ENCODE data around the gene LHFPL3.

Gene LHFPL3

DNA sequence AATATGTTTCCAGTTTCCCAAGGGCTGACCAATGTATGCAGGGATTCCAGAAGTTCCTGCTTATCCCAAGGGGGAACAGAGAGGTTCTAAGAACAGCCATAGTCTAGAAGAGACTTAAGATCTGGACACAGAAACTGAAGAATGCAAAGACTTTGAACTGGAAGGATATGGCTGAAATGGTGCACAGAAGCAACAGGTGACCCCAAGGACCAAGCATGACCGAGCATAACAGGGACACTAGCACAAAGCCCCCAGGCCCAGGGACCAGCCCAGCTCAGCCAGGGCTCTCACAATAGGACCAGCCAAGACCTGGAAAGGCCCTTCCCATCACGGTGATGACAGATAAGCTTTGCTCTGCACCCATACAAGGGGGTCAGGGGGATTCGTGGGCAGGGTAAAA lies 472.6 kb downstream of the LHFPL3 start:
- Histone ChIP-seq H3K4me1 (ENCODE audit: control insufficient read depth, insufficient read depth, low read length) (no peaks in the 10 kb centered on the region), H3K36me3 (ENCODE audit: control insufficient read depth, insufficient read depth, low read length) (no peaks in the 10 kb centered on the region), H3K9ac (ENCODE audit: low read length) (no peak overlapping the region), H3K4me3 (ENCODE audit: low read length) (no peak overlapping the region), H3K27me3 (ENCODE audit: control insufficient read depth, insufficient read depth, low read length) (peaks cover 2% of the 10 kb centered on the region), H3K27ac (ENCODE audit: low read depth, low read length) (no peak overlapping the region)

- no peak overlapping the region for H3K27ac ChIP-seq (ENCODE audit: low read depth, low read length)
- no peaks in the 10 kb centered on the region for H3K36me3 ChIP-seq (ENCODE audit: control insufficient read depth, insufficient read depth, low read length)
- no peaks in the 10 kb centered on the region for H3K4me1 ChIP-seq (ENCODE audit: control insufficient read depth, insufficient read depth, low read length)
- H3K4me3 ChIP-seq (ENCODE audit: low read length): no peak overlapping the region
- H3K9ac ChIP-seq (ENCODE audit: low read length): no peak overlapping the region
- H3K27me3 ChIP-seq (ENCODE audit: control insufficient read depth, insufficient read depth, low read length): no peaks in the 10 kb centered on the region
Measured at GRCh38 chr7:104803931-104804330, 475.5 kb downstream of the LHFPL3 start.

- Histone ChIP-seq H3K9ac (ENCODE audit: low read length) (no peak overlapping the region), H3K4me3 (ENCODE audit: low read length) (no peak overlapping the region), H3K27me3 (ENCODE audit: control insufficient read depth, insufficient read depth, low read length) (no peaks in the 10 kb centered on the region), H3K4me1 (ENCODE audit: control insufficient read depth, insufficient read depth, low read length) (no peaks in the 10 kb centered on the region), H3K27ac (ENCODE audit: low read depth, low read length) (no peak overlapping the region), H3K36me3 (ENCODE audit: control insufficient read depth, insufficient read depth, low read length) (no peaks in the 10 kb centered on the region)
Measured at GRCh38 chr7:104804696-104805095, 476.3 kb downstream of the LHFPL3 start.

DNA sequence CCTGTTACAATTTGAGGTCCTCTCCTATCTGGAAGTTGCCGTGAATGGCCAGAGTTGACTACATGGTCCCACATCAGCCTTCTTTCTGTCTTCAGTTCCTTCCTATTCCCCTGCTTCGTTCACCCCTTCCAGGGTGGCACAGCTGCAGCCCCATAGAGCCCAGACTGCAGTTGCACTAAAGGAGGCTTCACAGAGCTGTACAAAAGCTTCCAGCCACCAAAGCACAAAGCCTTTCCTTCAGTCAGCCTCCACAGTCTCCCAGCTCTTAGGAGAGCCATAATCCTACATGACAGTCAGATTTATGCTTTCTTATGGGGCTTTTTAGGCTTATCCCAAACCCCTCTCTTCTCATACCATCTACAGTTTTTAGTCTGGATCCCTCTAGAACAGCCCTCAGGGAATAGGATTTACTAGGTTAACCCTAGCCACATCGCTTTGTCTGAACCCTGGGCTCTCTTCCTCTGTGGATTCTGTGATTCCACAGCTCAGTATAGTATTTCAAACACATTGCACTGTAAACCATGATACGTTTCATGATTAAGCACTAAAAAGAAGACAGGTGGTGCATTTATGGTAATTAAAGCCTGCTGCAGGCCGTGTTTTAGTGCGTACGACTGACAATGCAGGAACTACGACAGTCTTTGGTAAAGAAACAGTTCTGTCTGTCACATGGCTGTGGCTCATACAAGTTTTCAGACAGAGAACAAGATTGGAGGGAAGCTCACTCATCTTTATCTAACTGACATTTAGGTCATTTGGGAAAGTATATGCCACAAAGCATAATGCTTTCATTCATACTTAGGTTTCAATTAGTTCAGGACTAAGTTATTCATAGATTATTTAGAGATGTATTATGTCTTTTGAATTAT lies 477.3 kb downstream of the LHFPL3 start:
- Histone ChIP-seq H3K27ac (ENCODE audit: low read depth, low read length) (no peak overlapping the region), H3K4me3 (ENCODE audit: low read length) (no peak overlapping the region), H3K4me1 (ENCODE audit: control insufficient read depth, insufficient read depth, low read length) (no peaks in the 10 kb centered on the region), H3K36me3 (ENCODE audit: control insufficient read depth, insufficient read depth, low read length) (no peaks in the 10 kb centered on the region), H3K27me3 (ENCODE audit: control insufficient read depth, insufficient read depth, low read length) (no peaks in the 10 kb centered on the region), H3K9ac (ENCODE audit: low read length) (no peak overlapping the region)

DNA sequence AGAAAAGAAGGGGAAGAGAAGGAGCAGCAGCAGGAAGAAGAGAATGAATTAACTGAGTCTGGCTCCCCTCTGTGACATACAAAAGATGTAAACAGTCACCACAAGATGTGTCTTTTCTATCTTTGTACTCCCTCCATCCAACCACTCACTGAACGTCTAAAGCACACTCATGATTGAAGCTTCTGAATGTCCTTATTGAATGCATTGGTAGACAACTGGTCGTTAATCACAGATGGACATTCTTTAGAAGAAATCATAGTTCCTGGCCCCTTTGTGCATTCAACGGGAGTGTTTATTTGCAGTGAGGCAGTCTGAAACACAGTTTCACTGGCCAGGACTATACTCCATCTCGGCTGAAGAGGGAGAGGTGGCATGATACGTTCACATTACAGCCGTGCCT lies 479.3 kb downstream of the LHFPL3 start:
- H3K36me3 ChIP-seq (ENCODE audit: control insufficient read depth, insufficient read depth, low read length): no peaks in the 10 kb centered on the region
- no peak overlapping the region for H3K27ac ChIP-seq (ENCODE audit: low read depth, low read length)

DNA sequence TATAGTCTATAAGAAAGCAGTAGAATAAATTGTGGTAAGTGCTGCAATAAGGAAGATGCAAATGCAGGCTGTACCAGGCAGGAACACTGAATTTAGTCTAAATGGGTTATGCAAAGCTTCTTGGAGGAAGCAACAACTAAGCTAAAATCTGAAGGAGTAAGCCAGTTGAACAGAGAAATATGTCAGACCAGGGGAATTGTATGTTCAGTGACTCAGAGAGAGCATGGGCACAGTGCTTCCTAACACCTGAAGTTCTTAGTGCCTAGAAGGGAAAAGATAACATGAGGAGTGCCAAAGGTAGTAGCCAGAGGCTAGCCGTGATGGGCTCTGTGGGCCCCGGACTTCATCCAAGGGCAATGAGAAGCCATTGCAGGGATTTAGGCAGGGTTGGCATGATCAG lies 481.5 kb downstream of the LHFPL3 start:
- Histone ChIP-seq H3K4me3 (ENCODE audit: low read length) (no peak overlapping the region), H3K9ac (ENCODE audit: low read length) (no peak overlapping the region), H3K36me3 (ENCODE audit: control insufficient read depth, insufficient read depth, low read length) (no peaks in the 10 kb centered on the region), H3K27me3 (ENCODE audit: control insufficient read depth, insufficient read depth, low read length) (no peaks in the 10 kb centered on the region), H3K4me1 (ENCODE audit: control insufficient read depth, insufficient read depth, low read length) (no peaks in the 10 kb centered on the region), H3K27ac (ENCODE audit: low read depth, low read length) (no peak overlapping the region)

More for the DNA sequence above, 479.3 kb downstream of the LHFPL3 start:
- no peaks in the 10 kb centered on the region for H3K4me1 ChIP-seq (ENCODE audit: control insufficient read depth, insufficient read depth, low read length)
- H3K4me3 ChIP-seq (ENCODE audit: low read length): no peak overlapping the region
- H3K27me3 ChIP-seq (ENCODE audit: control insufficient read depth, insufficient read depth, low read length): no peaks in the 10 kb centered on the region
- no peak overlapping the region for H3K9ac ChIP-seq (ENCODE audit: low read length)

GRCh38 chr7:104814126-104814525 lies 485.7 kb downstream of the LHFPL3 start:
- Histone ChIP-seq H3K27ac (ENCODE audit: low read depth, low read length) (no peak overlapping the region), H3K9ac (ENCODE audit: low read length) (no peak overlapping the region), H3K27me3 (ENCODE audit: control insufficient read depth, insufficient read depth, low read length) (no peaks in the 10 kb centered on the region), H3K4me3 (ENCODE audit: low read length) (no peak overlapping the region), H3K36me3 (ENCODE audit: control insufficient read depth, insufficient read depth, low read length) (no peaks in the 10 kb centered on the region), H3K4me1 (ENCODE audit: control insufficient read depth, insufficient read depth, low read length) (no peaks in the 10 kb centered on the region)

GRCh38 chr7:104814671-104815400 lies 486.4 kb downstream of the LHFPL3 start:
- Histone ChIP-seq H3K27ac (ENCODE audit: low read depth, low read length) (no peak overlapping the region), H3K4me3 (ENCODE audit: low read length) (no peak overlapping the region), H3K36me3 (ENCODE audit: control insufficient read depth, insufficient read depth, low read length) (no peaks in the 10 kb centered on the region), H3K4me1 (ENCODE audit: control insufficient read depth, insufficient read depth, low read length) (no peaks in the 10 kb centered on the region), H3K9ac (ENCODE audit: low read length) (no peak overlapping the region), H3K27me3 (ENCODE audit: control insufficient read depth, insufficient read depth, low read length) (no peaks in the 10 kb centered on the region)

DNA sequence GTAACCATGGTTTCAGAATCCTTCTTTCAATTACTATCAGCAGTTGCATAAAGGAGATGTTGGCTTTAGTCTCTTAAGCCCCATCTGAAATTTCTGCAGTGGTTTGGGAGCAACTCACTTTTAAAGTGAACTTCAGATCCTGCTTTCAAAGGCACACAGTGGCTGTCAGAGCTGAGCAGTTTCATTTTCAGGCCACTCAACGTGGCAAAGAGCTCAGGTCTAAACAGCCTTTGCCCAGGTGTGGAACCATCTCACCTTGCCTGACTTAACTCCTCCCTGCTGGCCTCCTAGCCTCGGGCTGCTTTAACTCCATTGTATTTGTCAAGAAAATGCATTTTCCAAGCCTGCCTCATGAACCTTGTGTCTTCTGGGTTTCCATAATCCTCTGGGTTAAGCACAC lies 488.1 kb downstream of the LHFPL3 start:
- H3K27ac ChIP-seq (ENCODE audit: low read depth, low read length): no peak overlapping the region
- H3K36me3 ChIP-seq (ENCODE audit: control insufficient read depth, insufficient read depth, low read length): no peaks in the 10 kb centered on the region
- H3K4me1 ChIP-seq (ENCODE audit: control insufficient read depth, insufficient read depth, low read length): no peaks in the 10 kb centered on the region

GRCh38 chr7:104818961-104819880 lies 490.8 kb downstream of the LHFPL3 start:
- no peak overlapping the region for H3K9ac ChIP-seq (ENCODE audit: low read length)
- no peak overlapping the region for H3K27ac ChIP-seq (ENCODE audit: low read depth, low read length)
- no peak overlapping the region for H3K4me3 ChIP-seq (ENCODE audit: low read length)
- H3K27me3 ChIP-seq (ENCODE audit: control insufficient read depth, insufficient read depth, low read length): no peaks in the 10 kb centered on the region
- no peaks in the 10 kb centered on the region for H3K4me1 ChIP-seq (ENCODE audit: control insufficient read depth, insufficient read depth, low read length)
- H3K36me3 ChIP-seq (ENCODE audit: control insufficient read depth, insufficient read depth, low read length): no peaks in the 10 kb centered on the region

More for the DNA sequence above, 488.1 kb downstream of the LHFPL3 start:
- Histone ChIP-seq H3K9ac (ENCODE audit: low read length) (no peak overlapping the region), H3K4me3 (ENCODE audit: low read length) (no peak overlapping the region), H3K27me3 (ENCODE audit: control insufficient read depth, insufficient read depth, low read length) (no peaks in the 10 kb centered on the region)

GRCh38 chr7:104820836-104821535 lies 492.6 kb downstream of the LHFPL3 start:
- Histone ChIP-seq H3K4me3 (ENCODE audit: low read length) (no peak overlapping the region), H3K36me3 (ENCODE audit: control insufficient read depth, insufficient read depth, low read length) (no peaks in the 10 kb centered on the region), H3K9ac (ENCODE audit: low read length) (no peak overlapping the region), H3K4me1 (ENCODE audit: control insufficient read depth, insufficient read depth, low read length) (no peaks in the 10 kb centered on the region), H3K27me3 (ENCODE audit: control insufficient read depth, insufficient read depth, low read length) (no peaks in the 10 kb centered on the region), H3K27ac (ENCODE audit: low read depth, low read length) (no peak overlapping the region)
